H9 (cell line): ENCODE data around the gene CAB39. TPM values are rescaled to one million over a fixed set of nuclear protein-coding genes. Genes with fewer than 3 reads are reported as not detected.
A peak's percentile ranks its signal among the peaks of the same experiment; 100 is the strongest.

ENCODE experiments used
- DNase-seq: peaks from one replicate; pipeline ENCODE4 v3.0.0-alpha.2; 2017
- H2AFZ ChIP-seq: one replicate; pipeline ENCODE4 v1.6.1; 2013; ENCODE audit warnings: mild to moderate bottlenecking, low read length, control low read depth, moderate library complexity
- H2AK5ac ChIP-seq: 2 replicates; pipeline ENCODE4 v1.6.1; 2013; ENCODE audit warnings: low read length, control low read depth, mixed read lengths; ENCODE audit not compliant: insufficient read length
- H2BK120ac ChIP-seq: one replicate; pipeline ENCODE4 v1.6.1; 2013; ENCODE audit warnings: low read depth, mild to moderate bottlenecking, low read length, control low read depth, inconsistent platforms; ENCODE audit not compliant: poor library complexity, severe bottlenecking
- H2BK12ac ChIP-seq: 2 replicates; pipeline ENCODE4 v1.6.1; 2013; ENCODE audit warnings: low read length, control low read depth, mixed read lengths, low read depth; ENCODE audit not compliant: insufficient read length
- H2BK15ac ChIP-seq: 2 replicates; pipeline ENCODE4 v1.6.1; 2013; ENCODE audit warnings: low read depth, low read length, control low read depth
- H2BK20ac ChIP-seq: one replicate; pipeline ENCODE4 v1.6.1; 2013; ENCODE audit warnings: low read depth, mild to moderate bottlenecking, low read length, control low read depth, inconsistent platforms; ENCODE audit not compliant: poor library complexity, severe bottlenecking
- H2BK5ac ChIP-seq: 2 replicates; pipeline ENCODE4 v1.6.1; 2013; ENCODE audit warnings: low read length, control low read depth, mixed read lengths; ENCODE audit not compliant: insufficient read length
- H3K14ac ChIP-seq: 2 replicates; pipeline ENCODE4 v1.6.1; 2013; ENCODE audit warnings: low read length, control low read depth; ENCODE audit not compliant: insufficient read depth
- H3K18ac ChIP-seq: 2 replicates; pipeline ENCODE4 v1.6.1; 2013; ENCODE audit warnings: low read depth, mild to moderate bottlenecking, mixed read lengths, low read length, control low read depth; ENCODE audit not compliant: insufficient read length
- H3K23ac ChIP-seq: 2 replicates; pipeline ENCODE4 v1.6.1; 2013; ENCODE audit warnings: low read length, control low read depth, mixed read lengths, low read depth; ENCODE audit not compliant: insufficient read length
- H3K23me2 ChIP-seq: 2 replicates; pipeline ENCODE4 v1.6.1; 2013; ENCODE audit warnings: low read depth, mild to moderate bottlenecking, mixed read lengths, low read length, control low read depth; ENCODE audit not compliant: insufficient read length, poor library complexity, severe bottlenecking
- H3K27ac ChIP-seq: 2 replicates; pipeline ENCODE4 v1.5.1; 2013; ENCODE audit warnings: low read length, control low read depth, mixed read lengths, low read depth; ENCODE audit not compliant: insufficient read length
- H3K27me3 ChIP-seq: 2 replicates; pipeline ENCODE4 v1.6.1; 2013; ENCODE audit warnings: low read length, control low read depth, inconsistent platforms; ENCODE audit not compliant: insufficient read depth
- H3K4ac ChIP-seq: 2 replicates; pipeline ENCODE4 v1.6.1; 2013; ENCODE audit warnings: low read depth, mild to moderate bottlenecking, control low read depth, inconsistent platforms, low read length, moderate library complexity
- H3K4me1 ChIP-seq: 2 replicates; pipeline ENCODE4 v1.6.1; 2013; ENCODE audit warnings: low read length, control low read depth, inconsistent platforms; ENCODE audit not compliant: insufficient read depth
- H3K4me2 ChIP-seq: 2 replicates; pipeline ENCODE4 v1.6.1; 2013; ENCODE audit warnings: low read length, control low read depth, mixed read lengths; ENCODE audit not compliant: insufficient read length, insufficient read depth
- H3K56ac ChIP-seq: 2 replicates; pipeline ENCODE4 v1.6.1; 2013; ENCODE audit warnings: low read depth, mild to moderate bottlenecking, mixed read lengths, low read length, control low read depth; ENCODE audit not compliant: insufficient read length
- H3K79me1 ChIP-seq: 2 replicates; pipeline ENCODE4 v1.6.1; 2013; ENCODE audit warnings: low read depth, mild to moderate bottlenecking, moderate library complexity, low read length, control low read depth, inconsistent platforms; ENCODE audit not compliant: insufficient read depth, poor library complexity, severe bottlenecking
- H3K79me2 ChIP-seq: 2 replicates; pipeline ENCODE4 v1.6.1; 2013; ENCODE audit warnings: low read length, control low read depth, inconsistent platforms; ENCODE audit not compliant: insufficient read depth
- H3K9ac ChIP-seq: 2 replicates; pipeline ENCODE4 v1.6.1; 2013; ENCODE audit warnings: low read length, control low read depth, mixed read lengths; ENCODE audit not compliant: insufficient read length; ENCODE audit errors: extremely low read depth
- H3K9me3 ChIP-seq: one replicate; pipeline ENCODE4 v1.6.1; 2013; ENCODE audit warnings: low read depth, low read length, inconsistent platforms; ENCODE audit not compliant: control insufficient read depth
- H3T11ph ChIP-seq: one replicate; pipeline ENCODE4 v1.6.1; 2013; ENCODE audit warnings: mild to moderate bottlenecking, low read length, control low read depth, inconsistent platforms
- H4K20me1 ChIP-seq: one replicate; pipeline ENCODE4 v1.6.1; 2013; ENCODE audit not compliant: control insufficient read depth, insufficient read length, insufficient read depth
- H4K5ac ChIP-seq: 2 replicates; pipeline ENCODE4 v1.6.1; 2013; ENCODE audit warnings: low read depth, mild to moderate bottlenecking, mixed read lengths, low read length, control low read depth; ENCODE audit not compliant: insufficient read length
- H4K8ac ChIP-seq: replicated peaks from 2 replicates; pipeline ENCODE4 v1.6.1; 2013; ENCODE audit warnings: low read length, control low read depth, mixed read lengths, low read depth; ENCODE audit not compliant: insufficient read length
- H4K91ac ChIP-seq: 2 replicates; pipeline ENCODE4 v1.6.1; 2013; ENCODE audit warnings: low read depth, mild to moderate bottlenecking, moderate library complexity, mixed read lengths, low read length, control low read depth; ENCODE audit not compliant: insufficient read length
- H3K27ac Mint-ChIP-seq, 3 experiments: 2 replicates in 2 of 3; 3 replicates in 1 of 3; pipeline ENCODE4 v1.8.0; 2020 to 2021; ENCODE audit warnings: mixed read lengths in 3 of 3, mild to moderate bottlenecking in 1 of 3, moderate library complexity in 1 of 3
- H3K27me3 Mint-ChIP-seq: 2 replicates; pipeline ENCODE4 v1.8.0; 2021; ENCODE audit warnings: low read depth, mild to moderate bottlenecking, moderate library complexity, mixed read lengths
- H3K36me3 Mint-ChIP-seq, 3 experiments: 2 replicates in 2 of 3; 3 replicates in 1 of 3; pipeline ENCODE4 v1.8.0; 2020 to 2021; ENCODE audit warnings: low read depth in 3 of 3, mixed read lengths in 3 of 3; ENCODE audit not compliant: insufficient read depth in 1 of 3
- H3K4me1 Mint-ChIP-seq, 2 experiments: 2 replicates each; pipeline ENCODE4 v1.8.0; 2020; ENCODE audit warnings: mixed read lengths in 2 of 2
- H3K4me3 Mint-ChIP-seq, 2 experiments: 2 replicates in 1 of 2; 3 replicates in 1 of 2; pipeline ENCODE4 v1.8.0; 2020 to 2021; ENCODE audit warnings: mild to moderate bottlenecking in 2 of 2, mixed read lengths in 2 of 2, moderate library complexity in 1 of 2
- H3K9me3 Mint-ChIP-seq, 2 experiments: 2 replicates in 1 of 2; 3 replicates in 1 of 2; pipeline ENCODE4 v1.8.0; 2020; ENCODE audit warnings: mild to moderate bottlenecking in 2 of 2, mixed read lengths in 2 of 2, moderate library complexity in 1 of 2
- CTCF ChIP-seq: fragments of 200-600 bp; sonication (generic); conservative IDR thresholded peaks from 3 replicates; pipeline ENCODE4 v1.8.0; 2021; ENCODE audit warnings: antibody characterized with exemption, mild to moderate bottlenecking
- whole genome bisulfite sequencing: extraction: QIAGEN DNeasy Blood & Tissue Kit; methylation state at CpG from one replicate; pipeline ENCODE4 v1.1.7; 2013; ENCODE audit warnings: missing lambda C conversion rate, low lambda C conversion rate, mixed read lengths; ENCODE audit not compliant: insufficient read length; ENCODE audit errors: extremely low coverage; 5-methylcytosine and 5-hydroxymethylcytosine counted together
- total RNA-seq: library from RNA; stranded (reverse); gene quantifications from 2 replicates; pipeline ENCODE4 v1.2.1, GENCODE V29; 2021

CAB39 gene
- total RNA-seq, 1 experiment from 2014 or later = 42.7 TPM

- Histone ChIP-seq H2BK120ac (no peak overlapping the region), H3K23me2 (no peaks in the 10 kb centered on the region), H3K56ac (no peak overlapping the region), H3K27me3 (no peaks in the 10 kb centered on the region; the same call in 1 of the 2 replicates), H3K9ac (no peak overlapping the region), H4K91ac (no peak overlapping the region), H4K8ac (no peak overlapping the region), H2BK20ac (no peak overlapping the region), H3K4me2 (peak overlapping the region; percentile 57), H3K4ac (no peak overlapping the region), H3K79me1 (no peaks in the 10 kb centered on the region), H3K27ac (peak overlapping the region; percentile 87), H2BK15ac (no peak overlapping the region), H2BK12ac (no peak overlapping the region), H3T11ph (no peak overlapping the region), H3K79me2 (peaks cover 24% of the 10 kb centered on the region; the same call in 1 of the 2 replicates), H4K20me1 (no peaks in the 10 kb centered on the region), H3K14ac (no peak overlapping the region), H4K5ac (no peak overlapping the region), H3K4me1 (peaks cover 12% of the 10 kb centered on the region), H2AK5ac (peak overlapping the region; percentile 86), H3K9me3 (no peaks in the 10 kb centered on the region), H3K23ac (no peak overlapping the region), H3K18ac (no peak overlapping the region), H2AFZ (no peak overlapping the region), H2BK5ac (no peak overlapping the region)
- no peak for TF ChIP-seq CTCF
- peak overlapping the region; percentile 82 to 97 (median 90); a peak in 6 of 7 replicates for H3K27ac Mint-ChIP-seq
- peak overlapping the region; percentile 6 to 66 for H3K4me3 Mint-ChIP-seq
- peaks cover 59 to 68% of the 10 kb centered on the region in 2 experiments for H3K4me1 Mint-ChIP-seq
- WGBS = no CpG with 5 or more reads among the region's 1 CpG
- H3K9me3 Mint-ChIP-seq = no peaks in the 10 kb centered on the region
- no peaks in the 10 kb centered on the region for H3K27me3 Mint-ChIP-seq
- H3K36me3 Mint-ChIP-seq = peaks cover 0 to 6% (median 3%) of the 10 kb centered on the region in 3 experiments; a peak in 4 of 7 replicates
- no peak for DNase-seq
Observed at GRCh38 chr2:230721712-230722111, 9.1 kb downstream of the CAB39 start.
